CD4-positive, alpha-beta T cell treated with Interleukin-12 subunit alpha and Interleukin-12 subunit beta, for 1 hour (primary cell): ENCODE results near the gene OSGIN1.
"Not testable (repeated sequence)": the region's sequence is repeated elsewhere in the genome, so short reads cannot be mapped to it uniquely, and the experiment has no call there.

Experiments used
- DNase-seq: peaks from one replicate; pipeline ENCODE4 v3.0.0-alpha.2; 2020

Gene OSGIN1

DNA sequence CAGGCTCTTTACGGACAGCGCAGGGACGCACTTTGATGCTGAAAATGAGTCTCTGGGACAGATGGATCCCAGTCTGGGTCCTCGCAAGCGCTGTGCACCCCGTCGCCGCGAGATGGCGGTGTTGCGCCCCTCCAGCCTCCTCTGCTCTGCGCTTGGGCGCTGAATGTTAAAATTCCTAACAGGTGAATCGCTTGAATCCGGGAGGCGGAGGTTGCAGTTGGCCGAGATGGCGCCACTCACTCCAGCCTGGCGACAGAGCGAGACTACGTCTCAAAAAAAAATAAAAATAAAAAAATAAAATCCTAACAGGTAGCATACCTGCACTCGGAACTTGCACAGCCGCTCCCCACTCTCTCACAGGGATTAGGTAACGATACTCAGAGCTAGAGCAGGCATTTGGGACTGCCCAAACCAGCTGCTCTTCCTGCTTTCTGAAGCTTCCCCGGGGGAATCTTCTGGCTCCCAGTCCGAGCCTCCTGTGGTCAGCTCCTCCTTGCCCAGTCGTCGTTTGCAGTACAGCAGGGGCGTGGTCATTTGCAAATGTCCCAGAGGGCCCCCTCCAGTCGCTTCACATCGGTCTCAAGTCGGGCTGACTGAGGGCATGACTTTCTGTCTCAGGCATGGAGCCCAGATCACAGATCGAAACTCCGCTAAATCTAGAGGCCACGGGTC lies 26.2 kb upstream of the OSGIN1 start:
- DNase-seq = peak; percentile 46

DNA sequence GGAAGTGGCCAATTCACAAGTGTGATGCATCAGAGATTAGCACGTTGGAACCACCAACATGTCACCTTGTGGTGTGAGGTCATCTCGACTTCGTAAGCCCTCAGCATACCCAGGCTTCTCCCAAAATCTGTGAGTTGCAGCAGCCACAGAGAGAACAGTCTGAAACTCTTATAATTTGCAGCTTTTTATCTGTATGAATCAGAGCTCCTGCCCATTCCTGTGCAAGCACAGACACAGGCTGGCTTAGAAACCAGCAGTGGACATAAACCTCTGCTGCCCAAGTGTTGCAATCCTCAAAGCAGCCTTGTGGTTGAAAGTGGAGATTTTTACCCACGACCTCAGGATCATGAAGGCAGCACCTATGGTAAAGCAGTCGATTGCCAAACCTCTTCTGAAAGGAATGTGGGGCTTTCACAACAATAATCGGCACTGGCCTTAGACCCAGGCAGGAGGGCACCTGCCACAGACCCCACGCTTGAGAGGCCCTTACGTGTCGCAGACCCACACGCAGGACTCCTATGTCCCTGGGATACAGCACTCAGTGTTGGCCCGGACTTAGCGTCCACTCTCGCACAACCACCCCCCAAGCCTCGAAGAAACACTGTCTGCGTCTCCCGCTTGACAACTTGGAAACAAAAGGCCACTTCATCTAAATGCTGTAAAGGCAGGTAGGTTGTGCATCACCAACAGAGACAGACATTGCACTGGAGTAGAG lies 24.5 kb upstream of the OSGIN1 start:
- no peak for DNase-seq

DNA sequence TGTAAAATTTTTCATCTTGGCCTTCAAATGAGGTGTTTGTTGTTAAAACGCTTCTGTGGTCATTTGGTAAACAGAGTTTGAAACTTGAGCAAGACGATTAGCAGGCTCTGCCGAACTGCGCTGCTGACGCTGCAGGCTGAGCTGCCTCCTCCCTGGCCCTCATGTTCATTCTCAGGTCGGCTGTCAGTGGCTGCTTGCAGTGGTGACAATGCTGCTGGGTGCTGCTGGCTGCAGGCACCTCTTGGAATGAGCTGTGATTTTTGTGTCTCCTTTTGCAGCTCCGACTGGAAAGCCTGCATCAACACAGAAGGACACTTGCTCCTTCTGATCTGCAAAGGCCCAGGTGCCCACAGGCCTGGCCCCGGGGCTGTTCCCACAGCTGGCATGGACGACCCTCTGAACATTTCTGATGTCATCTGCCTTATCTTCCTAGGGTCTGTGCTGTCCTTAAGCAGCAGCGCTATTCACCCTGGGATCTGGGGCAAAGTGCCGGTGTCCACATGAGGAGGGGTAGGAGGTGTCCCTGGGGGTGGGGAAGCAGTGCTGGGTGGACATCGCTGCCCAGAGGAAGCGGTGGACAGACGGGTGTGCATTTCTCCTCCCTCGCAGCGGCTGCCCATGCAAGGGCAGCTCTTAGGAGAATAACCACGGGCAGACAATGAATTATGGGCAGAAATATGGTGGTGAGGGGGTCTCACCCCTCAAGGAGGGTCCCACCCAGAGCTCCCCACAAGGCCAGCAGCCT lies 23.1 kb upstream of the OSGIN1 start:
- no peak for DNase-seq

DNA sequence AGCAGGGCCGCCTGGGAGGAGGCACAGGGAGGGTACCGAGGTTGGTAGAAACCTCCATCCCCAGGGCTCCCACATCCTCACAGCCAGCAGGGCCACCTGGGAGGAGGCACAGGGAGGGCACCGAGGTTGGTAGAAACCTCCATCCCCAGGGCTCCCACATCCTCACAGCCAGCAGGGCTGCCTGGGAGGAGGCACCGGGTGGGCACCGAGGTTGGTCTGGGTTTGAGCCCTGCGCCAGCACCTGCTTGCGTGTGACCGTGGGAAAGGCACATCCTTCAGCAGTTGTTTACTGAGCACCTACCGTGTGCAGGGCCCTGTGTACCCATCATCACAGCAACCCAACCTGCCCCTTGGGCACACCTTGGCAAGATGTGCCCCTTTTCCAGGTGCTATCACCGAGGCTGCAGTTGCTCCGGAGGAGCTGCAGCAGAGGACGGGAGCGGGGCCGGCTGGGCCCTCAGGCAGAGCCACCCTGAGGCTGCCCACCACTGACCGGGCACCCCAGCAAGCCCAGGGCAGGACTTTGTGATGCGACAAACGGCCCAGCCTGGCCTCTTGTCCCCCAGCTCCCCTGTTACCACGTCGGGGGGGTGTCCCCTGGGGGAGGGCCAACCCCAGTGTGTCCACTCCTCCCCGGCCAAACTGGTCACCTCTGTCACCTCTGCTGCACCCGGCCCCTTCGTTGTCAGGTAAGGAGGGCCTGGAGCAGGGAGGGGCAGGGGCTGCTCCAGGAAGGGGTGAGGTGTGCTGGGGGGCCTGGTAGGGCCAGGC lies 22.1 kb upstream of the OSGIN1 start:
- DNase-seq = no peak

DNA sequence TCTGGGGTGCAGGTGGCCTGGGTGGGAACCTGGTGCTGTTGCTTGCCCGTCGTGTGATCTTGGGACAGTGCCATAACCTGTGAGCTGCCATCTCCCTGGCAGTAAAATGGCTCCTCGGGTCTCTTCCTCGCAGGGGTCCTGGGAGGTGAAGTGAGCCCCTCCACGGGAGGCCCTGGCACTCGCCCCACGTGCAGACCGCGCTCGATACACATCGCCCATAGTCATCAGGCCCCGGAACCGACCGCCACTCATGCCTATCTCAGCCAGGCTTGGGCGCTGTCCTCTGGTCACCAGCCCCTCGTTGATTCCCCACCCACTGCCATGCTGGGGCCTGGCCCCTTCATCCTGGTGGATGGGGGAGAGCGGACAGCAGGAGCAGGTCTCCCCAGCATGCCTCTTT lies 21.5 kb upstream of the OSGIN1 start:
- DNase-seq = no peak

DNA sequence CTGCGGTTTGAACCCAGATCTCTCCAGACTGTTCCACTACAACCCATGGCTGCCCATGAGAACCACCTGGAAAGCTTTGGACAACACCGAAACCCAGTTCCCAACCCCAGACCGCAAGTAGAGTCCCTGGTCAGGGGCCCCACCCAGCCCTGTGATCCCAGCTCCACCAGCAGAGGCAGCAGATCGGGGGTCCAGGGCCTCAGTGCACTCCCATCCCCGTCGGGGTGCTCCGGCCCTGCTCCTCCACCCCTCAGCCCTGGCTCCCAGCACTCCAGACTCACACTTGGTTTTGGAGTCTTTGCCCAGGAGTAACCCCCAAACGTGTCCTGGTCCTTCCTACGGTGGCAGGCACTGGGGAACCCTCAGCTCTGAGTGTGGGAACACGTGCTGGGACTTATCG lies 20.7 kb upstream of the OSGIN1 start:
- DNase-seq = no peak

DNA sequence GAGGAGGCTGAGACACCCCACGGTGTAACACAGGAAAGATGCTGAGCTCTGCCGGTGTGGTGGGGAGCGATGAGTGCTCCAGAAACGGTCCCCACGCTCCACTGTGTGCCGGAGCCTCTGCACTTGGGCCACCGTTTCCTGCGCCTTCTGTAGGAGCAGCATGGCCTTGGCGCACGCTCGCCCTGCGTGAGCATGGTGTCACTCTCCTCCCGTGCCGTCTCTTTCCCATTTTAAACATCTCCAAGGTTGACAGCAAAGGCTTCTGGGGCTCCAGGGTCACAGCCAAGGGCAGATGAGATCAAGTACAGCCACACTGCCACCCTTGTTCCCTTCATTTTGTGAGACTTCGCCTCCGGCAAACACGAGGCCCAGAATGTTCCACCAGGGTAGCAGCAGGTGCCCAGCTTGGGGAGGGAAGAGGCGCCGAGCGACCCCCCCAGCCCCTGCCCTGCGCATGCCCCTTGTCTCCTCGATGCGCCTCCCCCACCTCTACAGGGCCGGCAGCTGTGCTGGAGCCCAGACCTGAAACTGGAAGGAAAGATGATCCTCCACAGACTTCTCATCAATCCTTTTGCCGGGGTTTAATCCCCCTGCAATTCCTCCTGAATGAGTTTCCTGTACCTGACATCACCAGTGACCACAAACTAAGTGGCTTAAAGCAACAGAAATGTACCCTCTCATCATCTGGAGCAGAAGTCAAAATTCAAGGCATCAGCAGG lies 19.9 kb upstream of the OSGIN1 start:
- no peak for DNase-seq

DNA sequence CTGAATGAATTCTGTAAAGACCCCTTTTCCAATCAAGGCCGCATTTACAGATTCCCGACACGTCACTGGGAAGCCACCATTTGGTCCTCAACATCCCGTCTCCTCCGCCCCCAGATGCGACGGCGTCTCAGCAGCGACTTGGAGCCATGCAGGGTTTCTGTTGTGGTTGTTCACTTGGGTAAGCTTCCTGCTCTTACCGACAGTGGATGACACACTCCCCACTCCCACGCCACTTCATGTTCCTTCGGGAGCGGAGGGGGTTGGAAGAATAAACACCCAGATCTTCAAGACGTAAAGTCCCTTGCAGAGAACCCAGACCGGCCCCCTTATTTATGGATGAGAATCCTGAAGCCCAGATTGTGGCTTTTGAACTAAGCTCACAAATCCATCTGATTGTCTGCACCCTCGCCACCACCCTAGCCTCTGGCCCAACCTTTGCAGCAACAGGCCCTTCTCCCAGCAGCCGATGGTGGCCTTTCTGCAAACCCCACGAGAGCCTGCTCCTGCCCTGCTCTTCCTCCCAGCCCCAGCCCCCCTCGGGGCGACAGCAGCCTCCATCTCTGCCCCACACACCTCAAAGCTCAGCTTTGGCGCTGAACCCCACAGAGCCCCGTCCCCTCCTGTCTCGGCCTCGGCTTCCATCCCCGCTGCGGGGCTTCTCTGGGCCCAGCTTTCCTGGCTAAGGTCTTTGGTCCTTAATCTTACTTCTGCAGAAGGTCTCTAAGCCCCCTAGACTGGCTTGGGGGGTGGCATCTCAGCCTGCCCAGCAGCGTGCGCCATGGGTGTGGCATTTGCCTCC lies 19.0 kb upstream of the OSGIN1 start:
- no peak for DNase-seq

DNA sequence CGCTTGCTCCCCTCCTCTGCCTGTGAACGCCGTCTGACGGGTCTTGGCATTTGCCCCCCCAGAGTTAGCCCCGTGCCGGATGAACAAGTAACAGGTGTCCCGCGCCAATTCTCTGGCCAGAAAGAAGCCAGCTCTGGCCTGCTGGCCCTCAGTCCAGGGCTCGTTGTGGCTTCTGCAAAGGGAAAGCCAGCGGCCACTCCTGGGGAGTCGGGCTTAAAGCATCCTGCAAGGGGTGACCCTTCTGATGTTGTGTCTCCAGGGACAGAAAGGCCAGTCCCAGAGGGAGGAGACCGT lies 18.4 kb upstream of the OSGIN1 start:
- DNase-seq = no peak

DNA sequence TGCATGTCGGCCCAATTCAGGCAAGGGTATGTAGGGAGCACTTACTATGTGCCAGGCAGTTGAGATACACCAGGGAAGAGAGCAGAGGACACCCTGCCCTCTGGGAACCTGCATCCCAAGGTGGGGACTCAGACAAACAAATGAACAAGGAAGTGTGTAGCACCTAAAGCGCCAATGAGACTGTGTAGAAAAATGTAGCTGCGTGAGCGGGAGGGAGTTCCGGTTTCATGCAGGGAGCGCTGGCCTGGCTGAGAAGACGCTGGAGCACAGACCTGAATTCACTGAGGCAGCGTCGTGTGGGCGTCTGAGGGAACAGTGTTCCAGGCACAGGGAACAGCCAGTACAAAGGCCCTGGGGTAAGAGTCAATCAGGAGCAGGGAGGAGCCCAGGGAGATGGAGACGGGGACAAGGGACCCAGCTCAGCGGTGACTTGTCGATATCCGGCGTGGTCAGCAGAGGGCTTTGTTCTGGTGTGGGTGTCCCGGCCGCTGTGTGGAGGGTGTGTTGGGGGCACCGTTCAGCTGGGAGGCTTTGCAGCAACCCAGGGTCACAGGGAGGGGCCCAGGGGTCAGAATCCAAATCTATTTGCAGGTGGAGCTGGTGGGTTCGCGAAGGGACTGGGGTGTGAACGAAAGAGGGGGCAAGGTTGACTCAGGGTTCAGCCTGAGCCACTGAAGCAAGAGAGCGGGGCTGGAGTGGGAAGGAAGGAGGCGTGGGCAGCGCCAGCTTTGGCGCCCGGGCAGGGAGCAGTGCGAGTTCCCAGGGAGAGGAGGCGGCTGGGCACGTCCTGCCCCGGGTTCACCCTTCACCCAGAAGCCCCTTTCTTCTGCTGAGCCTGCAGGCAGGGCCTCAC lies 17.8 kb upstream of the OSGIN1 start:
- no peak for DNase-seq

DNA sequence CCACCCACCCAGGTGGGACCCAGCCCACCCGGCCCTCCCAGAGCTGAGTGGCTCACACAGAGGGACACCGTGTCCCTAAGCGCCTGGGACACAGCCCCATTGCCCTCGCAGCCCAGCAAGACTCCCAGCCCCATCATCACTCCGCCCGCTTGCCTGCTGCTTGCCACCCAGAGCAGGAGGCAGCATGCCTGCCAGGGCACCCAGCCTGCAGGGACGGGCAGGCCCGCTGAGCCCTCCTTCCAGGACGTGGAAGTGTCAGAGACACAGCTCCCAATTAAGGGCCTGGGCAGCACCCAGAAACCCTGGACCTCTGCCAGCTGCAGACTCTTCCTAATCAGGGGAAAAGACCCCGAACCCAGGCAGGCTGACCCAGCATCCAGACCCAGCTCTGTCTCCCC lies 17.2 kb upstream of the OSGIN1 start:
- DNase-seq = no peak

DNA sequence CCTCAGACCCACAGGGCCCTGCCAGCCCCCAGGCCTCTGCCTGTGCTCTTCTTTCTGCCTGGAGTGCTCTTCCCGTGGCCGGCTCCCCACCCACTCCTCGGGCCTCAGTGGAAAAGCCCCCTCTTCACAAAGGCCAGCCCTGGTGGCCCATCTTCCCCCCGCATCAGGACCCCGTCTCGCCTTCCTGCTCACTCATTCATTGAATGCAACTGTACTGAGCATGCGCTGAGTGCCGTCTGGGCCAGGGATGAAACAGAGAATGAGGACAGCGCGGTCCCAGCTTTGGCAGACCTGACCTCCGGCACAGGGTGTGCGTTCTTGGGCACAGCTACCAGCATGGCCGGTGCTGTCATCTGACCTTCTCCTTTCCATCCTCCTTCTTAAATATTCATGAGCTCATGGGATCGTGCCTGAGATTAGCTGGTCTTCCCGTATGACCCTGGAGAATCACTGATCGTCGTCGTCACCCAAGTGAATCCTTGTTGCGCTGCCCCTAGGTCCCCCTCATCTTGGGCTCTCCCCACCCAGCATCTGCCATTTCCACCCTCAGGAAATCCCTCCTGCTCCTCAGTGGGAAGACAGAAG lies 16.4 kb upstream of the OSGIN1 start:
- DNase-seq = no peak

DNA sequence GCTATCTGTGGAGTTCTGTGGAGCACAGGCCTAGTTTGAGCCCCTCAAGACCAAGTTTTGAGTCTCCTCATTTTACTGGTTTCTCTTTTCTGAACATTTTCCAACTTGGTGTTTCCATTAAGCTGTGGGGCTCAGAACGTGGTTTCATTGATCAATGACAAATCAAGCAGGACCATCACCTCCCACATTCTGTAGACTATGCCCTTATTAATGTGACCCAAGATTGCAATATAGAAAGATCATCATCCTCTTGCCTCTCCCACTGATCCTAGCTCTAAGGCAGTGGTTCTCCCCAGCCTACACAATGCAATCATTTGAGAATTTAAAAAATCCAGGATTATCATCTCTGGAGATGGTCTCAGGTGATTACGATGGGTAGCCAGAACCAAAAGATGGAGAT lies 15.8 kb upstream of the OSGIN1 start:
- DNase-seq = no peak

DNA sequence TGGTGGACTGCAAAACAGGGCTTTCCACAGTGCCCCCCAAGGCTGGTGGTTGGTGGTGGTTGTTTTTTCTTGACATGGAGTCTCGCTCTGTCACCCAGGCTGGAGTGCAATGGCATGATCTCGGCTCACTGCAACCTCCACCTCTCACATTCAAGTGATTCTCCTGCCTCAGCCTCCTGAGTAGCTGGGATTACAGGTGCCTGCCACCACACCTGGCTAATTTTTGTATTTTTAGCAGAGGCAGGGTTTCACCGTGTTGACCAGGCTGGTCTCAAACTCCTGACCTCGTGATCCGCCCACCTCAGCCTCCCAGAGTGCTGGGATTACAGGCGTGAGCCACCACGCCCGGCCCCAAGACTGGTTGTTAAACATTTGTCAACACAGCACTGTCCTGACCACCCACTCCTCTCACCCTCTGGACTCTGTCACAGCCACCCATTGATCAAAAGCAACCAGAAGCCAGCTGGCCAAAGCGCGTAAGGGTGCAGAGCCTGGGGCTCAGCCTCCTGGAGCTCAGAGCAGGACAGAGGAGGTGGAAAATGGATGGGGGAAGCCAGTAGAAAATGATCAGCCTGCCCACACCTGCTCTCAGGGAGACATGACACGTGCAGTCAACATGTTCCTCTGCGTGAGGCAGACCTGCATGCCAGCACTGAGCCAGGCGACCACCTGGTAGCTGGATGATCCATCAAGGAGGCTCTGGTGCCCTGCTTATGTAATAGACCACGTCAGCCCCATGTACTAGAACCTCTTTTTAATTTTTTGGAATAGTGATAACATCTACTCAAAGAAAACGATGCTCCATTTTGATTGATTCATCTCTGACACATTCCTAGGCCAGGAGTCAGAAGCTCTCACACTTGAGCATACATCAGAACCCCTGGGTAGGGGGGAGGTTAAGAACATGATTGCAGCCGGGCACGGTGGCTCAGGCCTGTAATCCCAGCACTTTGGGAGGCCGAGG lies 14.8 kb upstream of the OSGIN1 start:
- DNase-seq = no peak

DNA sequence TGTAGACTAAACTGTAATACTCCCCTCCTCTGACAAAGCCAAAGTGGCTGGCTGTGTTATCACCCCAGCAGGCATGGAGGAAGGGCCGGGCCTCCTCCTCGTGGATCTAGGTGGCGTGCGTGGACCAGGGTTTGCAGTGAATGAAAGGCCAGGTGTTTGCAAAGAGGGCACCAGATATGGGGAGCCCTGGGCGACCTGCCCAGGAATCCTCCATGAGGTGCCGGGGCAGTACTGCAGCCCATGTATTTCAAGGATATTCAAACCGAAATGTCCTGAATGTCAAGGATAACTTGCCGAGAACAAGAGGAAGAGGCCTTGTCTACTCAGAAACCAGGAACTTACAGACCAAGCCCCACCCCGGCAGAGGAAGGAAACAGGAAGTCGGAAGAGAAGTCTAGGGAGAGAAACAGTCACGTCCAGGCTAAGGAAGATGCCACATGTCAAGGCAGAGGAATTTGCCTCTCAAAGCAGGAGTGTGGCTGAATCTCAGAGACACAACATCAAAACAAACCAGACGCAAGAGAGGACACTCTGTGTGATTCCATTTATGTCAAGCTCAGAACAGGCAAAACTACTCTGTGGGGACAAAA lies 13.7 kb upstream of the OSGIN1 start:
- DNase-seq = no peak

DNA sequence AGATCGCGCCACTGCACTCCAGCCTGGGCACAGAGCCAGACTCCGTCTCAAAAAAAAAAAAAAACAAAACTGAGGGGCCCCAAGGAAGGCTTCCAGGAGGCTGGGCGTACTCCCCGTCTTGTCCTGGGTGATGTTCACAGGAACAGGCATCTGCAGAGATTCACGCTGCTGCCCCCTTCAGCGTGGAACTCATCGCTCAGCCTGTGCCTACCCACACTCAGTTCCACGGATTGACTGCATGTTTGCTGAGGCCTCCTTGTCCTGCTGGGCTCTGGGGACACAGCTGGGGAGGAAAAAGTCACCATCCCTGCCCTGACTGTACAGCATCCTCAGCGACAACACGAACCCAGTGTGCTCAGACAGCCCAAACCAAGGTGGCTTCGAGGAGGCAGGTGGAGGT lies 12.9 kb upstream of the OSGIN1 start:
- no peak for DNase-seq

DNA sequence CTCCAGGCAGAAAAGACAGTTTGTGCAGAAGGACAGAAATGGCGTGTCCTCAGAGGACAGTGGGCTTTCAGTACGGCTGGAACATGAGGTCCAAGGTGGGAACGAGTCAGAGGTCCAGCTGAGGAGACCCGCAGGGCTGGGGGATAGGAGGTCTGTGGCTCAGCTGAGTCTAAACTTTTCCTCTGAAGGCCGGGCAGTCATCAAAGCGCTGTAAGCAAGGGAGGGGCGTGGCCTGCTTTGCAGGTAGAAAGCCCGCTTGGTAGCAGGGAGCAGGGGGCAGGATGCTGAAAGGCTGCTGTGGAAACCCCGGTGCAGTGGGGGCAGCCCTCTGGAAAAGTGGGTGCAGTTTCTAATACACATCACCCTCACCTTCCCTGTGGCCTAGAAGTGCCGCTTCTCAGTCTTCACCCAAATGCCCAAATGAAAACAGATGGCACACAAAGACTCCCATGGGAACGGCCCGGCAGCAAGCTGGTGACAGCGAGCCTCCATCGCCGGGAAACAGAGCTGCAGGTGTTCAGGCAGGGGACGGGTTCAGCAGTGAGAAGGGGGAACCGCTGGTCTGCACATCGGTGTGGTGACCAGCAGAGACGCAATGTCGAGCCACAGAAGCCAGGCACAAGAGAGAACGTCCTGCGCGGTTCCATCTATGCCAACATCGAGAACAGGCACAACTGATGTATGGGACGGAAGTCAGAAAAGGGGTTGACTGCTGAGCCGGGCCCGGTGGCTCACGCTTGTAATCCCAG lies 12.2 kb upstream of the OSGIN1 start:
- DNase-seq = no peak

DNA sequence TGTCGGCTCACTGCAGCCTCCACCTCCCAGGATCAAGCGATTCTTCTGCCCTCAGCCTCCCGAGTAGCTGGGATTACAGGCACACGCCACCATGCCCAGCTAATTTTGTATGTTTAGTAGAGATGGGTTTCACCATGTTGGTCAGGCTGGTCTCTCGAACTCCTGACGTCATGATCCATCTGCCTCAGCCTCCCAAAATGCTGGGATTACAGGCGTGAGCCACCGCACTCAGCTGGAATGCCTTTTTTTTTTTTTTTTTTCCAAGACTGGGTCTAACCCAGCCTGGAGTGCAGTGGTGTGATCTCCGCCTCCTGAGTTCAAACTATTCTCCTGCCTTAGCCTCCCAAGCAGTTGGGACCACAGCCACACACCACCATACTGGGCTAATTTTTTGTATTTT lies 11.5 kb upstream of the OSGIN1 start:
- DNase-seq = not testable (repeated sequence)
